Spleen (tissue), 11 donors: ENCODE measurements around the gene SPTBN2. TPM values are rescaled to one million over a fixed set of nuclear protein-coding genes. Genes with fewer than 3 reads are reported as not detected.

Experiments
- DNase-seq: peaks from one replicate; pipeline ENCODE4 v3.0.0-alpha.2; 2020
- H3K27ac ChIP-seq, 8 donors: fragments of 200-600 bp; sonication (generic) in 7 of 8; 1 replicate in 4 of 8; 2 replicates in 4 of 8; pipeline versions ENCODE4 v1.5.0 to v1.8.0; 2016 to 2021; ENCODE audit warnings: inconsistent platforms in 4 of 8, mild to moderate bottlenecking in 4 of 8, moderate library complexity in 1 of 8
- H3K27me3 ChIP-seq, 7 donors: fragments of 200-600 bp; sonication (generic) in 6 of 7; replicated peaks in 1 of 7; 1 replicate in 4 of 7; 2 replicates in 3 of 7; pipeline versions ENCODE4 v1.5.0 to v1.8.0; 2016 to 2021; ENCODE audit warnings: inconsistent platforms in 3 of 7, mild to moderate bottlenecking in 1 of 7
- H3K36me3 ChIP-seq, 6 donors: fragments of 200-600 bp; sonication (generic) in 5 of 6; 1 replicate in 4 of 6; 2 replicates in 2 of 6; pipeline versions ENCODE4 v1.5.0 to v1.8.0; 2016 to 2021; ENCODE audit warnings: inconsistent platforms in 2 of 6
- H3K4me1 ChIP-seq, 6 donors: fragments of 200-600 bp; sonication (generic) in 5 of 6; 1 replicate in 3 of 6; 2 replicates in 3 of 6; pipeline versions ENCODE4 v1.5.0 to v1.8.0; 2016 to 2021; ENCODE audit warnings: inconsistent platforms in 3 of 6
- H3K4me3 ChIP-seq, 8 donors: fragments of 200-600 bp; sonication (generic) in 7 of 8; 1 replicate in 4 of 8; 2 replicates in 4 of 8; pipeline versions ENCODE4 v1.5.0 to v1.8.0; 2016 to 2021; ENCODE audit warnings: inconsistent platforms in 4 of 8, mild to moderate bottlenecking in 4 of 8, moderate library complexity in 2 of 8
- H3K9me3 ChIP-seq, 8 donors: fragments of 200-600 bp; sonication (generic) in 7 of 8; 1 replicate in 4 of 8; 2 replicates in 4 of 8; pipeline versions ENCODE4 v1.5.0 to v1.8.0; 2016 to 2021; ENCODE audit warnings: inconsistent platforms in 4 of 8
- POLR2A ChIP-seq, 3 donors: fragments of 450-650 bp; IDR thresholded peaks; one replicate each; pipeline ENCODE4 v1.5.1; 2017; ENCODE audit warnings: antibody characterized with exemption in 3 of 3, mild to moderate bottlenecking in 1 of 3
- POLR2AphosphoS5 ChIP-seq, 3 donors: sonication (generic); formaldehyde crosslinking; IDR thresholded peaks; one replicate each; pipeline ENCODE4 v1.5.1; 2017; ENCODE audit warnings: antibody characterized with exemption in 3 of 3
- WGBS, 5 donors: extraction: QIAGEN DNeasy Blood & Tissue Kit in 3 of 5; methylation state at CpG; one replicate each; pipeline versions ENCODE4 v1.1.5 to v1.1.7; 2013 to 2018; 5-methylcytosine and 5-hydroxymethylcytosine counted together
- intact Hi-C: fragments of 100-400 bp; cut with DNase I; formaldehyde crosslinking; loops from one replicate; pipeline ENCODE4 v1.15.0; 2023; ENCODE audit warnings: low total_unique reads
- polyA plus RNA-seq, 3 donors: library from polyadenylated mRNA; stranded (reverse); fragments of 200-250 nt; gene quantifications; one replicate each; pipeline ENCODE4 v1.2.1, GENCODE V29; 2013
- total RNA-seq, 7 donors: library from RNA; depleted of rRNA in 3 of 7; stranded (reverse); fragments of >200 nt in 3 of 7; fragmentation: NEBNext Ultra II Directional in 4 of 7; extraction: Animal tissue kit (Norgen Biotek cat#: 25700) in 4 of 7; gene quantifications; one replicate each; pipeline versions ENCODE4 v1.1.0 to v1.2.1, GENCODE V29; 2016 to 2021
- TF ChIP-seq, protein P1 (sequence below), 11 experiments: fragments of 200-600 bp in 7 of 11; fragments of 450-650 bp in 4 of 11; sonication (generic) in 4 of 11; IDR thresholded peaks in 8 of 11; conservative IDR thresholded peaks in 3 of 11; 1 replicate in 7 of 11; 2 replicates in 4 of 11; pipeline versions ENCODE4 v1.4.0 to v1.8.0; 2016 to 2021; ENCODE audit warnings: antibody characterized with exemption in 11 of 11, inconsistent platforms in 4 of 11, mild to moderate bottlenecking in 1 of 11
- donor health status: healthy with polysubstance abuse.
- donor health status: DM: no; HTN: no; CAD: no; lungs with moderate emphysema.
- donor health status: DM: no; HTN: no; CAD: no.
- donor health status: Bipolar disorder and iron deficiency.
- donor health status: healthy.
- donor health status: DM: no; HTN: no; CAD: no.
- donor health status: DM: yes; HTN: yes; CAD: no.

The SPTBN2 gene
- total and polyA plus RNA-seq, 10 donors, result 0.61 to 5.1 (median 3.7) TPM

DNA sequence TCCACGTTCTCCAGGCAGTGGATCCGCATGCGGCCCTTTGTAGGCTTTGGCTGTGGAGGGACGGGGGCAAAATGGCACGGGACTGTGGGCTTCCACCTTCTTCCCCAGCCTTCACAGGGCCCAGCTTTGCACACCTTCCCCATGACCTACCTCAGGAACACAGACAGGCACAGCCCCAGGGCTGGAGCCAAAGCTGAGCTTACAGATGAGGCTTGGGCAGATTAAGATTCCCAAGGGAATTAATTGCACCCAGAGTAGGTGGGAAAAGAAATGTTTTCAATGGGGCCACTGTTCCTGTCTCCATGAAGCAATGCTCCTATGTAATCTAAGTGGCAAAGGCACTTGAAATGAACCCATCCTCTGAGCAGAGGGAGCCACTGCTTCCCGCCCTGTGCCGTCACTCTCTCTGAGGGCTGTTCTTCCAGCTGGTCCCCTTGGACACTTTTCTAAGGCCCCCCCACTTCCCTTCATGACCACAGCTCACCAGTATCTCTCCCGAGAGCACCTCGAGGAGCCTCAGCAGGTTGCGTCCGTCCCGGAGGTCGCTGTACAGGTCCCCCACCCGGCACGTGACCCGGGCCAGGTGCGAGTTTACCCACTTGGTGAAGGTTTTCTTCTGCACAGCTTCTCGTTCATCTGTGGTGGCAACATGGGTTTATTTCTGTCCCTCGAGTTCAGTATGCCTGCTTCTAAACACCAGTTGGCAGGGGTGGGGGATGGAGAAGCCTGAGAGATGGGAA lies 13.5 kb downstream of the SPTBN2 start:
- Histone ChIP-seq H3K27me3 (peaks cover 0 to 22% (median 0%) of the 10 kb centered on the region in 7 donors), H3K27ac (no peak overlapping the region), H3K9me3 (no peaks in the 10 kb centered on the region), H3K36me3 (no peaks in the 10 kb centered on the region), H3K4me1 (peaks cover 0 to 7% (median 0%) of the 10 kb centered on the region in 6 donors), H3K4me3 (no peak overlapping the region)
- peak; percentile 51 for DNase-seq
- no peak for TF ChIP-seq POLR2A (IDR thresholded peaks at IDR 0.05)
- TF ChIP-seq, protein P1, sequence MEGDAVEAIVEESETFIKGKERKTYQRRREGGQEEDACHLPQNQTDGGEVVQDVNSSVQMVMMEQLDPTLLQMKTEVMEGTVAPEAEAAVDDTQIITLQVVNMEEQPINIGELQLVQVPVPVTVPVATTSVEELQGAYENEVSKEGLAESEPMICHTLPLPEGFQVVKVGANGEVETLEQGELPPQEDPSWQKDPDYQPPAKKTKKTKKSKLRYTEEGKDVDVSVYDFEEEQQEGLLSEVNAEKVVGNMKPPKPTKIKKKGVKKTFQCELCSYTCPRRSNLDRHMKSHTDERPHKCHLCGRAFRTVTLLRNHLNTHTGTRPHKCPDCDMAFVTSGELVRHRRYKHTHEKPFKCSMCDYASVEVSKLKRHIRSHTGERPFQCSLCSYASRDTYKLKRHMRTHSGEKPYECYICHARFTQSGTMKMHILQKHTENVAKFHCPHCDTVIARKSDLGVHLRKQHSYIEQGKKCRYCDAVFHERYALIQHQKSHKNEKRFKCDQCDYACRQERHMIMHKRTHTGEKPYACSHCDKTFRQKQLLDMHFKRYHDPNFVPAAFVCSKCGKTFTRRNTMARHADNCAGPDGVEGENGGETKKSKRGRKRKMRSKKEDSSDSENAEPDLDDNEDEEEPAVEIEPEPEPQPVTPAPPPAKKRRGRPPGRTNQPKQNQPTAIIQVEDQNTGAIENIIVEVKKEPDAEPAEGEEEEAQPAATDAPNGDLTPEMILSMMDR (IDR thresholded peaks at IDR 0.05 in 8 of 11, conservative IDR thresholded peaks at IDR 0.05 in 3 of 11), result no peak
- TF ChIP-seq POLR2AphosphoS5 (IDR thresholded peaks at IDR 0.05), result no peak
- intact Hi-C loops, result no loop called here
- 87 to 92% (median 90%) methylated on average over 19 of the region's 19 CpGs for WGBS, 5 donors

DNA sequence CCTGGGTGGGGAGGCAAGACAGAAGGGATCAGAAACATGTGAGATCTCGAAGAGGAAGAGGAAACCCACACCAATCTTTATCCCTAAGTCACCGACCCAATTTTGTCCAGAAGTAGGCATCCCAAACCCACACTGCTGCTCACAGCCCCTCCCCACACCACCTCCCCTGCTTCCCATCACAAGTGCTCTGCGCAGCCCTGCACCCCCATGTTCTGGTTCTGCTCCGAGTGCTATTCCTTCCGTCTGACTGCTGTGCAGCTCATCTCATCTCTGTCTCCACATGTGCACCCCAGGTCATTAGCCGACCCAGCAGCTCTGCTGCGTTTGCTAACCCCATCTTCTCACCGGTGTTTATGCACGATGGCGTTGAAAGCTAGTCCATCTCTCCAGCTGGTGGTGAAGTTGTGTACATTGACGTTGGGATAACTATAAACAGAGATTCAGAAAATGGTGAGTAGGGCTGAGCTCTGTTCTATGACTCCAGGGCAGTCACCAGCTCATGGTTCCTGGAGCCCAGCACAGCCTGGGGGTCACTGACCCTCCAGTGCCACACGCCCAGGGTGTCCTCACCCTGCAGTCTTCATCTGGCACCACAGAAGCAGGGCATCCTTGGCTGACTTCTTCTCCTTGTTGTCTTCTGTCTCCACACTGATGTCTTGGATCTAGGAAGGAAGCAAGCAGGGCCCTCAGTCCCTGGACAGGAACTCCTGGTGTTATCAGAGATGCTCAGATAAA lies 15.1 kb downstream of the SPTBN2 start:
- Histone ChIP-seq H3K9me3 (no peaks in the 10 kb centered on the region), H3K4me3 (no peak overlapping the region), H3K27me3 (peaks cover 0 to 8% (median 0%) of the 10 kb centered on the region in 7 donors), H3K4me1 (no peaks in the 10 kb centered on the region), H3K27ac (no peak overlapping the region), H3K36me3 (no peaks in the 10 kb centered on the region)
- intact Hi-C loops, result no loop called here
- no peak for TF ChIP-seq POLR2A (IDR thresholded peaks at IDR 0.05)
- peak; percentile 30 for DNase-seq
- 74 to 79% (median 74%) methylated on average over 12 of the region's 12 CpGs for WGBS, 5 donors

DNA sequence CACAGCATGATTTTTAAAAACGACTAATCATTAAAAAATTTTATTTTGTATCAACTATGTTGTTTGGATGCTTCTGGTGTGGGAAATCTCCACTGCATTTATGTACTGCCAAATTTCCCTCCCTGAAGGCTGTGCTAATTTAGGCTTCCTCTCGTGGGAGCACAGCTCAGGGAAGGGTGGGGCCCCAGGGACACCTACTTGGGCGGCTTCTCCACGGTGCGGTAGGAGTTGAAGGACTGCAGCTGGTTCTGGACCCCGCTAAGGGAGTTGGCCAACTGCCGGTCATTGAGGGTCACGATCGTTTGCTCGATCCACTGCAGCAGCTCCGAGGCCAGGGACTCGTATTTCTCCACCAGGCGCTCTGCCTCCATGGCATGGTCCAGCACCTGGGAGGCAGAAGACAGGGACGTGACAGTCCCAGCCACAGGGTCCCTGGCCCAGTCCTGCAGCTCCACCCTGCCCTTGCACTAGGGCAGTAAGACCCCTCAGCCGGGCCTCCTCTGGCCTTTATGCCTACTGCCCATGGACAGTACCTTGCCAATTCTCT lies 18.6 kb downstream of the SPTBN2 start:
- Histone ChIP-seq H3K27ac (no peak overlapping the region), H3K9me3 (no peaks in the 10 kb centered on the region), H3K4me3 (no peak overlapping the region), H3K36me3 (no peaks in the 10 kb centered on the region), H3K27me3 (no peaks in the 10 kb centered on the region), H3K4me1 (no peaks in the 10 kb centered on the region)
- intact Hi-C loops, result no loop called here
- TF ChIP-seq POLR2AphosphoS5 (IDR thresholded peaks at IDR 0.05) (no peak), POLR2A (IDR thresholded peaks at IDR 0.05) (no peak)
- TF ChIP-seq, protein P1 (IDR thresholded peaks at IDR 0.05 in 8 of 11, conservative IDR thresholded peaks at IDR 0.05 in 3 of 11), result no peak
- WGBS, 5 donors, result 63 to 88% (median 78%) methylated on average over 15 of the region's 15 CpGs
- DNase-seq, result no peak

GRCh38 chr11:66708701-66709100 lies 20.3 kb downstream of the SPTBN2 start:
- 88 to 95% (median 92%) methylated on average over 14 of the region's 14 CpGs for WGBS, 5 donors
- Histone ChIP-seq H3K4me3 (no peak overlapping the region), H3K9me3 (no peaks in the 10 kb centered on the region), H3K4me1 (no peaks in the 10 kb centered on the region), H3K36me3 (no peaks in the 10 kb centered on the region), H3K27me3 (no peaks in the 10 kb centered on the region), H3K27ac (no peak overlapping the region)
- DNase-seq, result no peak
- TF ChIP-seq, protein P1 (IDR thresholded peaks at IDR 0.05 in 8 of 11, conservative IDR thresholded peaks at IDR 0.05 in 3 of 11), result no peak
- no peak for TF ChIP-seq POLR2AphosphoS5 (IDR thresholded peaks at IDR 0.05)
- intact Hi-C loops, result no loop called here
